Measurements from ENCODE around the gene CYB5A. TPM values are rescaled to one million over a fixed set of nuclear protein-coding genes. Genes with fewer than 3 reads are reported as not detected.
A peak's percentile ranks its signal among the peaks of the same experiment; 100 is the strongest.

The CYB5A gene
- total RNA-seq, 6 experiments from 2014 or later: 817 to 1,434 (median 907) TPM

GRCh38 chr18:74315464-74316256 is 23.9 kb upstream of the CYB5A start, which contains the start of gene C18orf63:
C18orf63 (plus strand) TSS chr18:74315839; CDS start chr18:74317866, 2,027 bp downstream.
- H3K36me3 ChIP-seq: no peaks in the 10 kb centered on the region
- H3K4me1 ChIP-seq: peaks cover 0 to 12% (median 2%) of the 10 kb centered on the region in 4 donors
- WGBS (ENCODE audit: insufficient coverage, low coverage, low lambda C conversion rate, missing lambda C conversion rate): 83% methylated on average over 13 of the region's 51 CpGs
- H3K9me3 ChIP-seq: no peaks in the 10 kb centered on the region
- no peak for TF ChIP-seq POLR2A (IDR thresholded peaks at IDR 0.05)
- TF ChIP-seq CTCF (IDR thresholded peaks at IDR 0.05): no peak
- DNase-seq (no peak), ATAC-seq (peak in 1 of 4 donors; percentile 27)
- H3K27me3 ChIP-seq: no peaks in the 10 kb centered on the region
- no peak within 1 kb of the TSS for H3K4me3 ChIP-seq
- no peak within 1 kb of the TSS for H3K27ac ChIP-seq
- intact Hi-C loops (cut with DNase I): no loop called here

- Histone ChIP-seq H3K36me3 (no peaks in the 10 kb centered on the region), H3K4me1 (peaks cover 0 to 12% (median 2%) of the 10 kb centered on the region in 4 donors), H3K9me3 (no peaks in the 10 kb centered on the region), H3K27me3 (no peaks in the 10 kb centered on the region), H3K4me3 (no peak overlapping the region), H3K27ac (no peak overlapping the region)
- ATAC-seq (no peak), DNase-seq (no peak)
- intact Hi-C loops (cut with DNase I): no loop called here
- 87% methylated on average over 17 of the region's 22 CpGs for WGBS (ENCODE audit: insufficient coverage, low coverage, low lambda C conversion rate, missing lambda C conversion rate)
- TF ChIP-seq POLR2A (IDR thresholded peaks at IDR 0.05): no peak
Observed at GRCh38 chr18:74314759-74315463, 23.1 kb upstream of the CYB5A start.

- intact Hi-C loops (cut with DNase I): no loop called here
- no peaks in the 10 kb centered on the region for H3K4me1 ChIP-seq
- ATAC-seq: no peak
- TF ChIP-seq POLR2A (IDR thresholded peaks at IDR 0.05) (no peak), CTCF (IDR thresholded peaks at IDR 0.05) (no peak)
- no peaks in the 10 kb centered on the region for H3K27me3 ChIP-seq
- H3K27ac ChIP-seq: no peak overlapping the region
- H3K36me3 ChIP-seq: no peaks in the 10 kb centered on the region
- no peak for DNase-seq
- no peak overlapping the region for H3K4me3 ChIP-seq
- no peaks in the 10 kb centered on the region for H3K9me3 ChIP-seq
- WGBS (ENCODE audit: insufficient coverage, low coverage, low lambda C conversion rate, missing lambda C conversion rate): 57% methylated on average over 1 of the region's 1 CpG
Observed at GRCh38 chr18:74311000-74311399, 19.2 kb upstream of the CYB5A start.

- ATAC-seq (peak; percentile 73 to 93 (median 78)), DNase-seq (no peak)
- TF ChIP-seq POLR2A (IDR thresholded peaks at IDR 0.05) (no peak), CTCF (IDR thresholded peaks at IDR 0.05) (peak; percentile 23 to 35 (median 30))
- Histone ChIP-seq H3K27ac (no peak overlapping the region), H3K4me3 (no peak overlapping the region), H3K36me3 (no peaks in the 10 kb centered on the region), H3K27me3 (no peaks in the 10 kb centered on the region), H3K9me3 (no peaks in the 10 kb centered on the region), H3K4me1 (no peaks in the 10 kb centered on the region)
- intact Hi-C loops (cut with DNase I): no loop called here
- WGBS (ENCODE audit: insufficient coverage, low coverage, low lambda C conversion rate, missing lambda C conversion rate): 38% methylated on average over 3 of the region's 3 CpGs
Observed at GRCh38 chr18:74310411-74310810, 18.6 kb upstream of the CYB5A start.

- H3K27me3 ChIP-seq: no peaks in the 10 kb centered on the region
- 89% methylated on average over 1 of the region's 1 CpG for WGBS (ENCODE audit: insufficient coverage, low coverage, low lambda C conversion rate, missing lambda C conversion rate)
- ATAC-seq (peak in 1 of 4 donors; percentile 46), DNase-seq (no peak)
- no peaks in the 10 kb centered on the region for H3K36me3 ChIP-seq
- no peaks in the 10 kb centered on the region for H3K9me3 ChIP-seq
- intact Hi-C loops (cut with DNase I): no loop called here
- H3K4me1 ChIP-seq: no peaks in the 10 kb centered on the region
- TF ChIP-seq POLR2A (IDR thresholded peaks at IDR 0.05): no peak
- TF ChIP-seq CTCF (IDR thresholded peaks at IDR 0.05): no peak
- H3K27ac ChIP-seq: no peak overlapping the region
- no peak overlapping the region for H3K4me3 ChIP-seq
Observed at GRCh38 chr18:74303936-74304335, 12.2 kb upstream of the CYB5A start.
